Chondrocyte (in vitro differentiated cells): ENCODE results near the gene CLIC4. TPM values are rescaled to one million over a fixed set of nuclear protein-coding genes. Genes with fewer than 3 reads are reported as not detected.
A peak's percentile ranks its signal among the peaks of the same experiment; 100 is the strongest.

Experiments used
- DNase-seq: peaks from one replicate; pipeline ENCODE4 v3.0.0; 2021; ENCODE audit warnings: mixed read lengths, low spot score
- H3K27ac Mint-ChIP-seq: one replicate; pipeline ENCODE4 v1.8.0; 2021; ENCODE audit warnings: mild to moderate bottlenecking, moderate library complexity, mixed read lengths; ENCODE audit not compliant: unreplicated experiment
- H3K27me3 Mint-ChIP-seq: 2 replicates; pipeline ENCODE4 v1.8.0; 2021; ENCODE audit warnings: low read depth, mixed read lengths
- H3K36me3 Mint-ChIP-seq: 2 replicates; pipeline ENCODE4 v1.8.0; 2021; ENCODE audit warnings: low read depth, mixed read lengths
- H3K4me1 Mint-ChIP-seq: 2 replicates; pipeline ENCODE4 v1.8.0; 2021; ENCODE audit warnings: low read depth, mild to moderate bottlenecking, mixed read lengths
- H3K4me3 Mint-ChIP-seq: one replicate; pipeline ENCODE4 v1.8.0; 2021; ENCODE audit warnings: mild to moderate bottlenecking, moderate library complexity, mixed read lengths; ENCODE audit not compliant: unreplicated experiment
- H3K9me3 Mint-ChIP-seq: 2 replicates; pipeline ENCODE4 v1.8.0; 2021; ENCODE audit warnings: low read depth, mixed read lengths
- CTCF ChIP-seq: fragments of 200-600 bp; sonication (generic); IDR thresholded peaks from 2 replicates; pipeline ENCODE4 v1.5.0; 2021; ENCODE audit warnings: antibody characterized with exemption, mild to moderate bottlenecking, moderate library complexity
- total RNA-seq: library from RNA; stranded (reverse); gene quantifications from 3 replicates; pipeline ENCODE4 v1.2.1, GENCODE V29; 2021

The CLIC4 gene
- total RNA-seq, 1 donor from 2014 or later = 411 TPM

- peaks cover 17% of the 10 kb centered on the region for H3K27me3 Mint-ChIP-seq
- no peaks in the 10 kb centered on the region for H3K9me3 Mint-ChIP-seq
- H3K27ac Mint-ChIP-seq = no peak overlapping the region
- no peak overlapping the region for H3K4me3 Mint-ChIP-seq
- no peak for DNase-seq
- H3K4me1 Mint-ChIP-seq = peaks cover 4% of the 10 kb centered on the region
- TF ChIP-seq CTCF = no peak
- peaks cover 1% of the 10 kb centered on the region for H3K36me3 Mint-ChIP-seq
Observed at GRCh38 chr1:24864370-24864777, 119.1 kb downstream of the CLIC4 start.

- no peaks in the 10 kb centered on the region for H3K9me3 Mint-ChIP-seq
- peaks cover 17% of the 10 kb centered on the region for H3K27me3 Mint-ChIP-seq
- DNase-seq = no peak
- peaks cover 1% of the 10 kb centered on the region for H3K36me3 Mint-ChIP-seq
- no peak overlapping the region for H3K4me3 Mint-ChIP-seq
- no peak overlapping the region for H3K27ac Mint-ChIP-seq
- peaks cover 4% of the 10 kb centered on the region for H3K4me1 Mint-ChIP-seq
- no peak for TF ChIP-seq CTCF
Observed at GRCh38 chr1:24865168-24865567, 119.9 kb downstream of the CLIC4 start.

- no peak for TF ChIP-seq CTCF
- no peak overlapping the region for H3K27ac Mint-ChIP-seq
- peaks cover 4% of the 10 kb centered on the region for H3K4me1 Mint-ChIP-seq
- DNase-seq = no peak
- H3K4me3 Mint-ChIP-seq = no peak overlapping the region
- H3K9me3 Mint-ChIP-seq = no peaks in the 10 kb centered on the region
- H3K27me3 Mint-ChIP-seq = peaks cover 17% of the 10 kb centered on the region
- peaks cover 1% of the 10 kb centered on the region for H3K36me3 Mint-ChIP-seq
Observed at GRCh38 chr1:24865587-24865986, 120.3 kb downstream of the CLIC4 start.

- no peak overlapping the region for H3K27ac Mint-ChIP-seq
- peaks cover 17% of the 10 kb centered on the region for H3K27me3 Mint-ChIP-seq
- H3K4me3 Mint-ChIP-seq = no peak overlapping the region
- H3K36me3 Mint-ChIP-seq = peaks cover 1% of the 10 kb centered on the region
- peak; percentile 50 for TF ChIP-seq CTCF
- no peaks in the 10 kb centered on the region for H3K9me3 Mint-ChIP-seq
- H3K4me1 Mint-ChIP-seq = peaks cover 4% of the 10 kb centered on the region
- no peak for DNase-seq
Observed at GRCh38 chr1:24866211-24867083, 121.2 kb downstream of the CLIC4 start.

GRCh38 chr1:24867084-24867870 is 122.0 kb downstream of the CLIC4 start:
- H3K9me3 Mint-ChIP-seq = no peaks in the 10 kb centered on the region
- H3K27me3 Mint-ChIP-seq = peaks cover 17% of the 10 kb centered on the region
- H3K4me1 Mint-ChIP-seq = peaks cover 4% of the 10 kb centered on the region
- no peak for TF ChIP-seq CTCF
- H3K27ac Mint-ChIP-seq = no peak overlapping the region
- H3K36me3 Mint-ChIP-seq = peaks cover 1% of the 10 kb centered on the region
- no peak overlapping the region for H3K4me3 Mint-ChIP-seq
- DNase-seq = no peak
